ENCODE results near the gene CCR4. TPM values are rescaled to one million over a fixed set of nuclear protein-coding genes. Genes with fewer than 3 reads are reported as not detected.

CCR4 gene
- total and polyA plus RNA-seq, 2 of the 8 experiments (the other 6 are each of a cell fraction or from before 2014, with no cell fraction given) = 0.11 to 0.15 TPM

DNA sequence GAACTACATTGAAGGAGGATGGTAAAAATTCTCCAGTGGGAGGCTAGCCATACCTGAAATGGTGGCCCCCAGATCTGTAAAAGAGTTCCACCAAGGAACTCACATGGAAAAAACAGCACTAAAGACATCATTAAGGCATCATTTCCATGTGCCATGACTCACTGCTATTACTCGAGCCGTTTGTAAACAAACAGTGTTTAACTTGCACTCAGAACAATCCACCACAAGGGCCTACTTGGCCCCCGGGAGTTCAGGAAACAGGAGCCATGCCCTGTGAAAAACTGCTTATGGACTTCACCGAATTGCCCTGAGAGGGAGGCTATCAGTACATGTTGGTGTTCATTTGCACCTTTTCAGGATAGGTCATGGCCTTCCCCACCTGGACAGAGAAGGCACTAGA is 18.2 kb downstream of the CCR4 start:
- Histone ChIP-seq H2BK15ac (ENCODE audit: low read length) (no peak overlapping the region), H3K14ac (ENCODE audit: insufficient read length) (no peak overlapping the region), H2BK20ac (ENCODE audit: low read length) (no peak overlapping the region), H3K4me3 (ENCODE audit: extremely low read depth in 1 of 4, insufficient read depth in 2 of 4, low read depth in 3 of 4, low read length in 4 of 4) (no peak overlapping the region), H3K18ac (ENCODE audit: extremely low read depth, low read length) (no peak overlapping the region), H3K9ac (replicated peaks in 1 of 4; ENCODE audit: extremely low read depth in 1 of 4, low read depth in 3 of 4, low read length in 3 of 4) (no peak overlapping the region), H2BK120ac (replicated peaks; ENCODE audit: low read depth, low read length) (no peak overlapping the region), H2AK5ac (ENCODE audit: low read depth, low read length) (no peak overlapping the region), H3K27ac (ENCODE audit: low read depth, low read length) (no peak overlapping the region), H3K4me1 (replicated peaks in 1 of 4; ENCODE audit: control insufficient read depth in 3 of 4, insufficient read depth in 4 of 4, low read length in 3 of 4) (peaks cover 0 to 2% (median 0%) of the 10 kb centered on the region in 4 experiments; a peak in 1 of 7 replicates), H3K23me2 (ENCODE audit: low read depth, low read length) (no peaks in the 10 kb centered on the region), H4K20me1 (replicated peaks in 1 of 2; ENCODE audit: control insufficient read depth in 1 of 2, insufficient read depth in 2 of 2, low read length in 2 of 2) (no peaks in the 10 kb centered on the region), H3K23ac (ENCODE audit: insufficient read length) (no peak overlapping the region), H2BK12ac (ENCODE audit: low read depth, low read length) (no peak overlapping the region), H4K5ac (ENCODE audit: insufficient read length, low read depth, low read length) (no peak overlapping the region), H3K79me2 (ENCODE audit: control insufficient read depth in 1 of 2, insufficient read depth in 2 of 2, low read length in 2 of 2) (no peaks in the 10 kb centered on the region), H3K79me1 (ENCODE audit: low read depth, low read length) (no peaks in the 10 kb centered on the region), H4K8ac (ENCODE audit: extremely low read depth, insufficient read depth, low read length) (no peak overlapping the region), H2BK5ac (ENCODE audit: low read depth, low read length) (no peak overlapping the region), H2AFZ (ENCODE audit: low read length) (no peak overlapping the region), H4K91ac (replicated peaks; ENCODE audit: insufficient read length, low read length) (no peak overlapping the region), H3K36me3 (ENCODE audit: control insufficient read depth in 2 of 4, insufficient read depth in 4 of 4, low read length in 3 of 4) (no peaks in the 10 kb centered on the region), H3K9me3 (ENCODE audit: insufficient read depth in 2 of 2, low read depth in 1 of 2, low read length in 1 of 2) (peaks cover 13 to 18% of the 10 kb centered on the region in 2 experiments), H3K56ac (replicated peaks; ENCODE audit: insufficient read length, low read depth, low read length) (no peak overlapping the region), H3K27me3 (replicated peaks in 1 of 4; ENCODE audit: control insufficient read depth in 3 of 4, extremely low read depth in 1 of 4, insufficient read depth in 3 of 4, low read length in 3 of 4) (no peaks in the 10 kb centered on the region), H3K4me2 (ENCODE audit: insufficient read depth in 1 of 2, low read depth in 2 of 2, low read length in 2 of 2) (no peak overlapping the region), H3K4ac (replicated peaks; ENCODE audit: insufficient read length, low read depth, low read length) (no peak overlapping the region)
- 90% methylated on average over 4 of the region's 4 CpGs; no CpG with 5 or more reads in 1 of the 2 experiments for WGBS, 2 experiments (ENCODE audit: extremely low coverage in 1 of 2, insufficient coverage in 1 of 2, insufficient read length in 1 of 2, insufficient replicate concordance in 2 of 2, low coverage in 1 of 2, low lambda C conversion rate in 2 of 2, missing lambda C conversion rate in 1 of 2)
- DNase-seq (ENCODE audit: low read depth in 1 of 2, low spot score in 2 of 2) = no peak
- POLR2A ChIA-PET (ENCODE audit: partially characterized antibody) = interaction anchor here (0.8 kb wide), 1 partner anchor 11 kb away, joined by 3 read pairs; no protein-coding TSS in a partner anchor
- FAIRE-seq = no peak
- CTCF ChIA-PET (ENCODE audit: partially characterized antibody) = interaction anchor here (0.6 to 3.5 kb wide), 8 partner anchors 8 to 450 kb away, joined by 3 to 25 read pairs (median 6); no protein-coding TSS in a partner anchor
- TF ChIP-seq SP4 (IDR thresholded peaks at IDR 0.05; ENCODE audit: low read length) (no peak), SP1 (IDR thresholded peaks at IDR 0.05; ENCODE audit: low read depth, low read length) (no peak), ZNF274 (IDR thresholded peaks at IDR 0.05; ENCODE audit: borderline replicate concordance, extremely low read depth, low read length) (no peak), YY1 (IDR thresholded peaks at IDR 0.05; ENCODE audit: low read depth, low read length) (no peak), MAFK (IDR thresholded peaks at IDR 0.05; ENCODE audit: low read depth, low read length) (no peak), HDAC2 (IDR thresholded peaks at IDR 0.05; ENCODE audit: borderline replicate concordance in 1 of 2, low read depth in 2 of 2, low read length in 2 of 2) (no peak), PHF8 (conservative IDR thresholded peaks at IDR 0.05; ENCODE audit: low read depth, low read length) (no peak), CBX8 (IDR thresholded peaks at IDR 0.05; ENCODE audit: borderline replicate concordance, low read depth, low read length) (no peak), POU5F1 (IDR thresholded peaks at IDR 0.05; ENCODE audit: low read depth, low read length) (no peak), RBBP5 (IDR thresholded peaks at IDR 0.05; ENCODE audit: borderline replicate concordance, low read depth, low read length) (no peak), KDM1A (IDR thresholded peaks at IDR 0.05; ENCODE audit: borderline replicate concordance, low read length) (no peak)
- TF ChIP-seq, protein P1, sequence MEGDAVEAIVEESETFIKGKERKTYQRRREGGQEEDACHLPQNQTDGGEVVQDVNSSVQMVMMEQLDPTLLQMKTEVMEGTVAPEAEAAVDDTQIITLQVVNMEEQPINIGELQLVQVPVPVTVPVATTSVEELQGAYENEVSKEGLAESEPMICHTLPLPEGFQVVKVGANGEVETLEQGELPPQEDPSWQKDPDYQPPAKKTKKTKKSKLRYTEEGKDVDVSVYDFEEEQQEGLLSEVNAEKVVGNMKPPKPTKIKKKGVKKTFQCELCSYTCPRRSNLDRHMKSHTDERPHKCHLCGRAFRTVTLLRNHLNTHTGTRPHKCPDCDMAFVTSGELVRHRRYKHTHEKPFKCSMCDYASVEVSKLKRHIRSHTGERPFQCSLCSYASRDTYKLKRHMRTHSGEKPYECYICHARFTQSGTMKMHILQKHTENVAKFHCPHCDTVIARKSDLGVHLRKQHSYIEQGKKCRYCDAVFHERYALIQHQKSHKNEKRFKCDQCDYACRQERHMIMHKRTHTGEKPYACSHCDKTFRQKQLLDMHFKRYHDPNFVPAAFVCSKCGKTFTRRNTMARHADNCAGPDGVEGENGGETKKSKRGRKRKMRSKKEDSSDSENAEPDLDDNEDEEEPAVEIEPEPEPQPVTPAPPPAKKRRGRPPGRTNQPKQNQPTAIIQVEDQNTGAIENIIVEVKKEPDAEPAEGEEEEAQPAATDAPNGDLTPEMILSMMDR (IDR thresholded peaks at IDR 0.05; ENCODE audit: control extremely low read depth in 1 of 3, insufficient read depth in 1 of 3, low read depth in 1 of 3, low read length in 3 of 3) = no peak

Data from H1 (cell line).